ENCODE data around the gene TSHZ2. TPM values are rescaled to one million over a fixed set of nuclear protein-coding genes. Genes with fewer than 3 reads are reported as not detected.
A peak's percentile ranks its signal among the peaks of the same experiment; 100 is the strongest.

The TSHZ2 gene
- total and polyA plus RNA-seq, 9 of the 15 experiments (the other 6 are each of a cell fraction or from before 2014, with no cell fraction given): 0.03 to 0.20 (median 0.05) TPM; not detected in 4

DNA sequence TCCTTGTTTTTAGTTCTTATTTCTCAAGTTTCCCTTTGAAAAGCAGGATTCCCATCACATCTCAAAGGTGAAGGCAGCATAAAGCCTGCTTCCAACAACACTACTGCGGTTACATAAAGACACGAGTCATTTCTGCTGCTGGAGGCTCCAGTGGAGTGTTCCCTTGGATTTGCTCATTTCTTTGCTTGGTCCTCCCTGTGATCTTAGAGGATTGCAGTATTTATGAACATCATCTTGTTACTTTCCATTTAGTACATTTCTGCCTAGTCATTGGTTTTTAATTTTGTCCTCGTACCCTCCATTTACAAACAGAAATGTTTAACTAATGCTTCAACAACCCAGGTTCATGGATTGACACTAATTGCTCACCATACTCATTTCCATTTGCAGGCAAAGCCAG lies 322.6 kb downstream of the TSHZ2 start:
- in situ Hi-C loops (cut with MboI): no loop called here
- ATAC-seq (no peak), FAIRE-seq (no peak), DNase-seq (ENCODE audit: extremely low read depth in 1 of 4, low spot score in 3 of 4) (no peak)
- no peak overlapping the region for H3K4me3 ChIP-seq
- POLR2A ChIA-PET: interaction anchor here (1.4 kb wide), 1 partner anchor 10 kb away, joined by 3 read pairs; no protein-coding TSS in a partner anchor
- BruUV-seq (replicated peaks): no TSS peak
- H2AFZ ChIP-seq (ENCODE audit: low read depth, low read length): peak overlapping the region; percentile 73
- no peak overlapping the region for H3K9ac ChIP-seq (ENCODE audit: insufficient read depth in 1 of 2, low read depth in 2 of 2, low read length in 2 of 2)
- H3K4me2 ChIP-seq (ENCODE audit: insufficient read depth, low read length): no peak overlapping the region
- H3K79me2 ChIP-seq (ENCODE audit: control insufficient read depth, insufficient read depth, low read length): no peaks in the 10 kb centered on the region
- no peaks in the 10 kb centered on the region for H3K9me3 ChIP-seq (replicated peaks; ENCODE audit: control insufficient read depth, insufficient read depth, low read depth, low read length)
- H3K27me3 ChIP-seq (ENCODE audit: control insufficient read depth in 2 of 2, insufficient read depth in 2 of 2, low read length in 2 of 2): no peaks in the 10 kb centered on the region
- H4K20me1 ChIP-seq (replicated peaks; ENCODE audit: control insufficient read depth, insufficient read depth, low read length): no peaks in the 10 kb centered on the region
- WGBS (ENCODE audit: insufficient coverage, low coverage, missing lambda C conversion rate): 32% methylated on average over 3 of the region's 3 CpGs
- CTCF ChIA-PET (ENCODE audit: low intra/inter-chr PET ratio): no interaction called here
- no peaks in the 10 kb centered on the region for H3K9me1 ChIP-seq (ENCODE audit: control insufficient read depth, insufficient read depth, low read length)
- H3K4me1 ChIP-seq (replicated peaks in 1 of 2; ENCODE audit: control insufficient read depth in 2 of 2, insufficient read depth in 2 of 2, low read length in 2 of 2): peaks cover 0 to 49% of the 10 kb centered on the region in 2 experiments; a peak in 2 of 5 replicates
- no peak overlapping the region for H3K27ac ChIP-seq (ENCODE audit: extremely low read depth, low read depth, low read length)
- H3K36me3 ChIP-seq (ENCODE audit: control insufficient read depth, insufficient read depth, low read length): no peaks in the 10 kb centered on the region
- intact Hi-C loops (cut with micrococcal nuclease): no loop called here
- TF ChIP-seq, protein P1, sequence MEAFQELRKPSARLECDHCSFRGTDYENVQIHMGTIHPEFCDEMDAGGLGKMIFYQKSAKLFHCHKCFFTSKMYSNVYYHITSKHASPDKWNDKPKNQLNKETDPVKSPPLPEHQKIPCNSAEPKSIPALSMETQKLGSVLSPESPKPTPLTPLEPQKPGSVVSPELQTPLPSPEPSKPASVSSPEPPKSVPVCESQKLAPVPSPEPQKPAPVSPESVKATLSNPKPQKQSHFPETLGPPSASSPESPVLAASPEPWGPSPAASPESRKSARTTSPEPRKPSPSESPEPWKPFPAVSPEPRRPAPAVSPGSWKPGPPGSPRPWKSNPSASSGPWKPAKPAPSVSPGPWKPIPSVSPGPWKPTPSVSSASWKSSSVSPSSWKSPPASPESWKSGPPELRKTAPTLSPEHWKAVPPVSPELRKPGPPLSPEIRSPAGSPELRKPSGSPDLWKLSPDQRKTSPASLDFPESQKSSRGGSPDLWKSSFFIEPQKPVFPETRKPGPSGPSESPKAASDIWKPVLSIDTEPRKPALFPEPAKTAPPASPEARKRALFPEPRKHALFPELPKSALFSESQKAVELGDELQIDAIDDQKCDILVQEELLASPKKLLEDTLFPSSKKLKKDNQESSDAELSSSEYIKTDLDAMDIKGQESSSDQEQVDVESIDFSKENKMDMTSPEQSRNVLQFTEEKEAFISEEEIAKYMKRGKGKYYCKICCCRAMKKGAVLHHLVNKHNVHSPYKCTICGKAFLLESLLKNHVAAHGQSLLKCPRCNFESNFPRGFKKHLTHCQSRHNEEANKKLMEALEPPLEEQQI (IDR thresholded peaks at IDR 0.05): no peak
- TF ChIP-seq, protein P2, sequence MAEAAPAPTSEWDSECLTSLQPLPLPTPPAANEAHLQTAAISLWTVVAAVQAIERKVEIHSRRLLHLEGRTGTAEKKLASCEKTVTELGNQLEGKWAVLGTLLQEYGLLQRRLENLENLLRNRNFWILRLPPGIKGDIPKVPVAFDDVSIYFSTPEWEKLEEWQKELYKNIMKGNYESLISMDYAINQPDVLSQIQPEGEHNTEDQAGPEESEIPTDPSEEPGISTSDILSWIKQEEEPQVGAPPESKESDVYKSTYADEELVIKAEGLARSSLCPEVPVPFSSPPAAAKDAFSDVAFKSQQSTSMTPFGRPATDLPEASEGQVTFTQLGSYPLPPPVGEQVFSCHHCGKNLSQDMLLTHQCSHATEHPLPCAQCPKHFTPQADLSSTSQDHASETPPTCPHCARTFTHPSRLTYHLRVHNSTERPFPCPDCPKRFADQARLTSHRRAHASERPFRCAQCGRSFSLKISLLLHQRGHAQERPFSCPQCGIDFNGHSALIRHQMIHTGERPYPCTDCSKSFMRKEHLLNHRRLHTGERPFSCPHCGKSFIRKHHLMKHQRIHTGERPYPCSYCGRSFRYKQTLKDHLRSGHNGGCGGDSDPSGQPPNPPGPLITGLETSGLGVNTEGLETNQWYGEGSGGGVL (CRISPR knock-in tag; IDR thresholded peaks at IDR 0.05): no peak
- TF ChIP-seq FOXA1 (IDR thresholded peaks at IDR 0.05; ENCODE audit: borderline replicate concordance): no peak
- no peak for TF ChIP-seq POLR2AphosphoS5 (IDR thresholded peaks at IDR 0.05; ENCODE audit: control insufficient read depth, insufficient read depth, low read depth, low read length)
- no peak for TF ChIP-seq KAT2B (IDR thresholded peaks at IDR 0.05; ENCODE audit: low read depth, low read length)
- TF ChIP-seq NFATC3 (IDR thresholded peaks at IDR 0.05): no peak
- TF ChIP-seq SNIP1 (IDR thresholded peaks at IDR 0.05; ENCODE audit: low read depth): no peak
- no peak for TF ChIP-seq SMAD1 (IDR thresholded peaks at IDR 0.05; ENCODE audit: low read depth, low read length, partially characterized antibody)
- TF ChIP-seq ZNF449 (CRISPR knock-in tag; IDR thresholded peaks at IDR 0.05): no peak
- TF ChIP-seq MAFF (IDR thresholded peaks at IDR 0.05; ENCODE audit: low read length): peak; percentile 15; the same call in 1 of the 2 replicates
- no peak for TF ChIP-seq PTRF (tag; IDR thresholded peaks at IDR 0.05)
- TF ChIP-seq MAFG (tag; conservative IDR thresholded peaks at IDR 0.05): peak; percentile 50
- TF ChIP-seq TGIF2 (CRISPR knock-in tag; IDR thresholded peaks at IDR 0.05): no peak
- TF ChIP-seq KAT8 (IDR thresholded peaks at IDR 0.05; ENCODE audit: low read depth): no peak
- TF ChIP-seq ID3 (CRISPR knock-in tag; IDR thresholded peaks at IDR 0.05): no peak
- TF ChIP-seq ID3 (tag; IDR thresholded peaks at IDR 0.05): no peak
- peak; percentile 33; the same call in 1 of the 2 replicates for TF ChIP-seq NFE2 (IDR thresholded peaks at IDR 0.05; ENCODE audit: low read depth)
- TF ChIP-seq C11orf30 (IDR thresholded peaks at IDR 0.05; ENCODE audit: low read depth): peak; percentile 37; the same call in 1 of the 2 replicates
- TF ChIP-seq ZNF316 (IDR thresholded peaks at IDR 0.05): peak; percentile 65
- TF ChIP-seq ZNF217 (CRISPR knock-in tag; IDR thresholded peaks at IDR 0.05): no peak
